GM12874 (cell line): ENCODE results near the gene PRKAG2.

Experiments used
- CTCF ChIP-seq: IDR thresholded peaks from 2 replicates; pipeline ENCODE4 v1.5.1; 2011; ENCODE audit warnings: low read depth, mild to moderate bottlenecking, control low read depth, low read length, moderate library complexity; ENCODE audit not compliant: insufficient read depth

Gene PRKAG2

GRCh38 chr7:151674161-151674920 is 202.6 kb downstream of the PRKAG2 start:
- no peak for TF ChIP-seq CTCF

- TF ChIP-seq CTCF, result no peak
Observed at GRCh38 chr7:151673216-151673615, 203.7 kb downstream of the PRKAG2 start.

GRCh38 chr7:151672716-151673115 is 204.2 kb downstream of the PRKAG2 start:
- no peak for TF ChIP-seq CTCF

- TF ChIP-seq CTCF, result no peak
Observed at GRCh38 chr7:151671514-151671913, 205.4 kb downstream of the PRKAG2 start.

GRCh38 chr7:151669762-151670161 is 207.2 kb downstream of the PRKAG2 start:
- TF ChIP-seq CTCF, result no peak

GRCh38 chr7:151666886-151667285 is 210.0 kb downstream of the PRKAG2 start:
- TF ChIP-seq CTCF, result no peak

GRCh38 chr7:151665368-151665767 is 211.5 kb downstream of the PRKAG2 start:
- TF ChIP-seq CTCF, result no peak
